Lower leg skin (tissue), 4 donors: ENCODE measurements around the gene MAPK10. TPM values are rescaled to one million over a fixed set of nuclear protein-coding genes. Genes with fewer than 3 reads are reported as not detected.

ENCODE experiments used
- DNase-seq, 2 donors: peaks; one replicate each; pipeline ENCODE4 v3.0.0-alpha.2; 2019; ENCODE audit warnings: low spot score in 2 of 2
- H3K4me3 ChIP-seq: fragments of 200-600 bp; sonication (generic); 2 replicates; pipeline ENCODE4 v1.5.1; 2017; ENCODE audit warnings: mild to moderate bottlenecking, low read depth; ENCODE audit not compliant: poor library complexity, severe bottlenecking
- CTCF ChIP-seq, 3 donors: fragments of 450-650 bp; IDR thresholded peaks; one replicate each; pipeline ENCODE4 v1.5.1; 2016; ENCODE audit warnings: antibody characterized with exemption in 3 of 3, mild to moderate bottlenecking in 3 of 3, moderate library complexity in 2 of 3
- POLR2A ChIP-seq, 2 donors: fragments of 450-650 bp; IDR thresholded peaks; one replicate each; pipeline ENCODE4 v1.6.1; 2016 to 2017; ENCODE audit warnings: antibody characterized with exemption in 2 of 2, mild to moderate bottlenecking in 1 of 2, moderate library complexity in 1 of 2
- WGBS, 2 donors: methylation state at CpG; one replicate each; pipeline ENCODE4 v1.1.5; 2018; 5-methylcytosine and 5-hydroxymethylcytosine counted together
- intact Hi-C: fragments of 100-400 bp; cut with DNase I; formaldehyde crosslinking; loops from one replicate; pipeline ENCODE4 v1.15.0; 2023; ENCODE audit warnings: low total_unique reads
- total RNA-seq, 4 donors: library from RNA; depleted of rRNA; stranded (reverse); fragments of >200 nt; gene quantifications; one replicate each; pipeline ENCODE4 v1.1.0, GENCODE V29; 2016

Gene MAPK10
- total RNA-seq: 1 to 10 TPM; 1.7 to 3.2 (median 2.8) TPM

GRCh38 chr4:86359944-86360478 lies at the start of gene MAPK10:
Gene MAPK10 (minus strand): TSS chr4:86360053.
- WGBS, 2 donors: 4 to 7% methylated on average over 12 of the region's 12 CpGs
- H3K4me3 ChIP-seq: no peak within 1 kb of the TSS
- DNase-seq: peak; percentile 50 to 86
- intact Hi-C loops: no loop called here
- TF ChIP-seq POLR2A (IDR thresholded peaks at IDR 0.05): no peak
- no peak for TF ChIP-seq CTCF (IDR thresholded peaks at IDR 0.05)

- no peak overlapping the region for H3K4me3 ChIP-seq
- 80 to 81% methylated on average over 6 of the region's 6 CpGs for WGBS, 2 donors
- no peak for DNase-seq
- intact Hi-C loops: no loop called here
- TF ChIP-seq CTCF (IDR thresholded peaks at IDR 0.05): no peak
- no peak for TF ChIP-seq POLR2A (IDR thresholded peaks at IDR 0.05)
These were observed 43.7 kb upstream of the MAPK10 start for GRCh38 chr4:86403575-86403974.

GRCh38 chr4:86401826-86402225 lies 42.0 kb upstream of the MAPK10 start:
- TF ChIP-seq CTCF (IDR thresholded peaks at IDR 0.05) (no peak), POLR2A (IDR thresholded peaks at IDR 0.05) (no peak)
- no peak overlapping the region for H3K4me3 ChIP-seq
- intact Hi-C loops: loop anchor here (1.0 kb wide), 1 partner anchor 9 kb away; no protein-coding TSS in a partner anchor
- no peak for DNase-seq
- 77 to 86% methylated on average over 2 of the region's 2 CpGs for WGBS, 2 donors

DNA sequence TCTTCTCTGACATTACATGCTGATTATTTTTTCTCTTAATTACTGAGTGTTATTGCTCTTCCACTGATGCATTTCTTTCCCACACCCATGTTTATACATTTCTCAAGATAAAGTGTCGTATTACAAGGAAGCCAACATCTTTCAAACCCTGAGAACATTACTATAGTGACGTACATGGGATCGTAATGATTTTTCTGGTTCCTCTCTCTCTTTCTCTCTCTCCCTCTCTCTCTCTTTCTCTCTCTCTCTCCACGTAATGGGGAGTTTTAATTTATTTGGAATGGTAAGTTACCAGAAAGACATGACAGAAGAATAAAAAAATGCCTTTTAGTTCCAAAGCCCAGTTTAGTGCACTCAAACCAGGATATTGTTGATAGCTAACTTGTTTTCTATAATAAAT lies 40.4 kb upstream of the MAPK10 start:
- DNase-seq: no peak
- 68 to 70% methylated on average over 4 of the region's 4 CpGs for WGBS, 2 donors
- intact Hi-C loops: no loop called here

GRCh38 chr4:86398187-86398586 lies 38.3 kb upstream of the MAPK10 start:
- DNase-seq: no peak
- WGBS, 2 donors: 97% methylated on average over 1 of the region's 1 CpG
- no peak overlapping the region for H3K4me3 ChIP-seq
- intact Hi-C loops: no loop called here
- no peak for TF ChIP-seq POLR2A (IDR thresholded peaks at IDR 0.05)
- no peak for TF ChIP-seq CTCF (IDR thresholded peaks at IDR 0.05)

More for the DNA sequence above, 40.4 kb upstream of the MAPK10 start:
- no peak overlapping the region for H3K4me3 ChIP-seq
- no peak for TF ChIP-seq POLR2A (IDR thresholded peaks at IDR 0.05)
- no peak for TF ChIP-seq CTCF (IDR thresholded peaks at IDR 0.05)

DNA sequence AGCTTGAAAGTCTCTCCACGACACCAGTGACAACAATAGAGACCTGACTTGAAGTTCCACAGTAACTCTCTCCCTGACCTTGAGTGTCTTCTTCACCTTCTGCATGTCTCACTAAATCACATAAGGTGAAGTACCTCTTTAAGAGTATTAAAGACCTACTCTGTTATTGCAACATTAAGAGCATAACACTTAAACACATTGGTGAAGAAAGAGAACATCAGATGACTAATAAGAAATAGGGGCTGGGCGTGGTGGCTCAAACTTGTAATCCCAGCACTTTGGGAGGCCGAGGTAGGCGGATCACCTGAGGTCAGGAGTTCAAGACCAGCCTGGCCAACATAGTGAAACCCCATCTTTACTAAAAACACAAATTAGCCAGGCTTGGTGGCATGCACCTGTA lies 33.9 kb upstream of the MAPK10 start:
- TF ChIP-seq POLR2A (IDR thresholded peaks at IDR 0.05): no peak
- TF ChIP-seq CTCF (IDR thresholded peaks at IDR 0.05): no peak
- H3K4me3 ChIP-seq: no peak overlapping the region
- intact Hi-C loops: no loop called here
- DNase-seq: no peak
- 33 to 55% methylated on average over 4 of the region's 4 CpGs for WGBS, 2 donors
